Endothelial cell of umbilical vein (primary cell): ENCODE results near the gene SEMA5A. TPM values are rescaled to one million over a fixed set of nuclear protein-coding genes. Genes with fewer than 3 reads are reported as not detected.

Source experiments
- BruUV-seq: library from RNA; stranded (reverse); fragments of 400-500 nt; replicated peaks from 2 replicates; lab custom pipeline; 2021; lab: Mats Ljungman, UMichigan
- CTCF ChIA-PET: fragments of 300-600, 350-600 bp; sonication (Branson Sonifier 250); formaldehyde crosslinking; loops from one replicate; lab custom pipeline; 2021; ENCODE audit warnings: antibody characterized with exemption, inconsistent platforms; lab: Charles Lee
- POLR2A ChIA-PET: fragments of 300-600, 350-600 bp; sonication (Branson Sonifier 250); formaldehyde crosslinking; loops from one replicate; lab custom pipeline; 2021; ENCODE audit warnings: antibody characterized with exemption, inconsistent platforms; lab: Charles Lee
- DNase-seq: peaks from one replicate; pipeline ENCODE4 v3.0.0-alpha.2; 2011; ENCODE audit warnings: low read depth, low spot score
- FAIRE-seq: peaks from 2 replicates; lab custom pipeline; 2011; peaks lifted over from hg19 to GRCh38; lab: Jason Lieb, UNC
- H2AFZ ChIP-seq: 2 replicates; pipeline ENCODE4 v1.6.0; 2012; ENCODE audit warnings: low read depth, low read length, control low read depth, inconsistent platforms
- H3K27ac ChIP-seq: 2 replicates; pipeline ENCODE4 v1.5.1; 2011; ENCODE audit warnings: low read depth, mild to moderate bottlenecking, control low read depth, low read length, moderate library complexity; ENCODE audit not compliant: insufficient read depth
- H3K27me3 ChIP-seq, 2 experiments: 2 replicates each; pipeline versions ENCODE4 v1.6.0 to v1.6.1; 2011; ENCODE audit warnings: low read length in 2 of 2, mixed read lengths in 1 of 2; ENCODE audit not compliant: control insufficient read depth in 2 of 2, insufficient read depth in 2 of 2
- H3K36me3 ChIP-seq, 2 experiments: 2 replicates in 1 of 2; 3 replicates in 1 of 2; pipeline ENCODE4 v1.5.1; 2011; ENCODE audit warnings: low read length in 2 of 2, mild to moderate bottlenecking in 1 of 2, moderate library complexity in 1 of 2; ENCODE audit not compliant: control insufficient read depth in 2 of 2, insufficient read depth in 2 of 2; ENCODE audit errors: extremely low read depth in 1 of 2
- H3K4me1 ChIP-seq: 3 replicates; pipeline ENCODE4 v1.5.1; 2011; ENCODE audit warnings: mild to moderate bottlenecking, low read length; ENCODE audit not compliant: control insufficient read depth, insufficient read depth; ENCODE audit errors: extremely low read depth
- H3K4me2 ChIP-seq: 2 replicates; pipeline ENCODE4 v1.6.1; 2011; ENCODE audit warnings: low read length, control low read depth, mixed read lengths; ENCODE audit not compliant: insufficient read depth
- H3K4me3 ChIP-seq, 3 experiments: fragments of 200-600 bp in 1 of 3; sonication (generic), shearing (Covaris generic) in 1 of 3; replicated peaks in 1 of 3; 2 replicates each; pipeline ENCODE4 v1.5.1; 2011 to 2016; ENCODE audit warnings: control low read depth in 3 of 3, low read length in 3 of 3, mild to moderate bottlenecking in 2 of 3, inconsistent platforms in 1 of 3, low read depth in 1 of 3, moderate library complexity in 1 of 3; ENCODE audit not compliant: insufficient read depth in 1 of 3
- H3K79me2 ChIP-seq: 2 replicates; pipeline ENCODE4 v1.6.0; 2012; ENCODE audit warnings: low read length, inconsistent platforms; ENCODE audit not compliant: control insufficient read depth, insufficient read depth
- H3K9ac ChIP-seq: replicated peaks from 2 replicates; pipeline ENCODE3; 2011; ENCODE audit warnings: low read length, control low read depth; ENCODE audit not compliant: insufficient read depth; ENCODE audit errors: extremely low read depth
- H3K9me1 ChIP-seq: replicated peaks from 3 replicates; pipeline ENCODE4 v1.6.0; 2011; ENCODE audit warnings: mild to moderate bottlenecking, low read length; ENCODE audit not compliant: control insufficient read depth, insufficient read depth; ENCODE audit errors: extremely low read depth
- H3K9me3 ChIP-seq: replicated peaks from 2 replicates; pipeline ENCODE4 v1.5.1; 2012; ENCODE audit warnings: low read length, inconsistent platforms; ENCODE audit not compliant: control insufficient read depth, insufficient read depth
- H4K20me1 ChIP-seq: replicated peaks from 2 replicates; pipeline ENCODE3; 2011; ENCODE audit warnings: mild to moderate bottlenecking, low read length; ENCODE audit not compliant: control insufficient read depth, insufficient read depth; ENCODE audit errors: extremely low read depth
- CTCF ChIP-seq, 2 donors: IDR thresholded peaks; 1 replicate in 1 of 2; 2 replicates in 1 of 2; pipeline ENCODE4 v1.5.1; 2011; ENCODE audit warnings: low read length in 2 of 2, mild to moderate bottlenecking in 2 of 2, moderate library complexity in 2 of 2, control low read depth in 1 of 2, inconsistent platforms in 1 of 2, low read depth in 1 of 2; ENCODE audit not compliant: insufficient read depth in 1 of 2; ENCODE audit errors: extremely low read depth in 1 of 2
- EZH2 ChIP-seq: IDR thresholded peaks from 2 replicates; pipeline ENCODE4 v1.6.1; 2012; ENCODE audit warnings: borderline replicate concordance, low read depth, mild to moderate bottlenecking, moderate library complexity, low read length, inconsistent platforms; ENCODE audit not compliant: severe bottlenecking
- FOS ChIP-seq: IDR thresholded peaks from 2 replicates; pipeline ENCODE4 v1.6.1; 2011; ENCODE audit warnings: mild to moderate bottlenecking, low read length, moderate library complexity, borderline replicate concordance; ENCODE audit not compliant: insufficient read depth
- GATA2 ChIP-seq: IDR thresholded peaks from 2 replicates; pipeline ENCODE4 v1.7.0; 2011; ENCODE audit warnings: low read depth, mild to moderate bottlenecking, moderate library complexity, mixed read lengths, low read length; ENCODE audit not compliant: insufficient read length, insufficient read depth
- JUN ChIP-seq: IDR thresholded peaks from 2 replicates; pipeline ENCODE4 v1.6.1; 2011; ENCODE audit warnings: borderline replicate concordance, low read depth; ENCODE audit not compliant: insufficient read length, insufficient read depth
- MAX ChIP-seq: IDR thresholded peaks from 2 replicates; pipeline ENCODE4 v1.6.1; 2011; ENCODE audit not compliant: insufficient read depth, insufficient read length
- MYC ChIP-seq: IDR thresholded peaks from one replicate; pipeline ENCODE4 v1.6.1; 2011; ENCODE audit warnings: mild to moderate bottlenecking, low read depth, low read length
- POLR2A ChIP-seq: IDR thresholded peaks from 2 replicates; pipeline ENCODE4 v1.6.1; 2012; ENCODE audit warnings: low read depth, mild to moderate bottlenecking, control low read depth, low read length
- POLR2AphosphoS5 ChIP-seq: IDR thresholded peaks from 2 replicates; pipeline ENCODE4 v1.6.1; 2012; ENCODE audit warnings: low read depth, mild to moderate bottlenecking, control low read depth, low read length, moderate library complexity; ENCODE audit not compliant: insufficient read depth
- dilution Hi-C: fragments of 300-500 bp; cut with MboI; formaldehyde crosslinking; loops from one replicate; pipeline ENCODE4 v1.15.0; 2019; ENCODE audit warnings: low sequenced_read_pairs; ENCODE audit not compliant: extremely low pct_ligation_motif_present
- intact Hi-C: fragments of 100-400 bp; cut with micrococcal nuclease; formaldehyde crosslinking; loops from one replicate; pipeline ENCODE4 v1.10.0; 2022
- polyA plus RNA-seq, 4 experiments: library from polyadenylated mRNA; depleted of rRNA in 3 of 4; stranded (reverse) in 3 of 4; unstranded in 1 of 4; fragments of >200 nt; gene quantifications; 2 replicates each; pipeline versions ENCODE4 v1.2.1 to v1.2.3, GENCODE V29; 2011 to 2012; ENCODE audit warnings: missing spikeins in 1 of 4
- total RNA-seq: library from RNA; stranded (reverse); gene quantifications from 2 replicates; pipeline ENCODE4 v1.2.3, GENCODE V29; 2021

The SEMA5A gene
- total and polyA plus RNA-seq, 2 donors (not counting 3 experiments of a cell fraction or from before 2014, with no cell fraction given), result 0.04 to 0.06 TPM

DNA sequence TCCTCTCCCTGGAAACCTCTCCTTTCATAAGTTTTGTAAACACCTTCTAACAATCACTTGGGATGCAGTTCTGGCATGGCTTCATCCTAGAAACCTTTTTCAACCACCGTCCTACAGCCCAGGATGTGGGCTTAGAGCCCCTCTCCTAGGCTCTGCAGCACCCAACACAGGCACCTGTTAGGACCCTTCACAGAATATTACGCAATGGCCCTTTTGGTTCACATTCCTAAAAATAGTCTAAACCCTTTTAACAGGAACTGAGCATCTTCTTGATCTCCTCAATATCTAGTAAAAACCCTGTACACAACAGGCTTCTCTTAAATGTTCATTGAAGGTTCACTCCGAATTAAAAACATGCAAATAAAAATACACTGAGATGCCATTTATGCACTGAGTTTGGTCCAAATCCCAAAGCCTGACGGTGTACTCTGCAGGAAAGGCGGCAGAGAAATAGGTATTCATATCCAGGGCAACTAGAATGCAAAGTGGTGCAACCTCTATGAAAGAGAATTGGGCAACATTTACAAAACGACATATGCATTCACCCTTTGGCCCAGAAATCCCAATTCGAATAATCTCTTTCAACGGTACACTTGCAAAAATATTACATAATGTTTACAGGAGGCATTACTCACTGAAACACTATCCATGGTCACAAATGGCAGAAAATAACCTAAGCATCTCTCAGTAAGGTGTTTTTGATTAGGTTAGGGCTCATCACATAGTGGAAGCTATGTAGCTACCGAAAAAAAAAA is 169.3 kb downstream of the SEMA5A start:
- Histone ChIP-seq H3K9me1 (no peaks in the 10 kb centered on the region), H3K4me1 (no peaks in the 10 kb centered on the region), H2AFZ (no peak overlapping the region), H3K79me2 (no peaks in the 10 kb centered on the region), H3K27me3 (no peaks in the 10 kb centered on the region), H3K4me2 (no peak overlapping the region), H3K9me3 (no peaks in the 10 kb centered on the region), H3K4me3 (no peak overlapping the region), H3K27ac (no peak overlapping the region), H3K9ac (no peak overlapping the region), H4K20me1 (no peaks in the 10 kb centered on the region), H3K36me3 (no peaks in the 10 kb centered on the region)
- dilution Hi-C loops, result no loop called here
- BruUV-seq, result no TSS peak
- POLR2A ChIA-PET, result no interaction called here
- DNase-seq (no peak), FAIRE-seq (no peak)
- TF ChIP-seq EZH2 (no peak), FOS (no peak), CTCF (IDR thresholded peaks at IDR 0.05; ENCODE audit: extremely low read depth in 1 of 2, insufficient read depth in 1 of 2, low read depth in 1 of 2, low read length in 2 of 2) (no peak), JUN (no peak), MYC (no peak), MAX (no peak), POLR2A (no peak), POLR2AphosphoS5 (no peak), GATA2 (no peak)
- CTCF ChIA-PET, result no interaction called here
- intact Hi-C loops, result no loop called here
